NCI-H748 (cell line): ENCODE data around the gene CCND1.
A peak's percentile ranks its signal among the peaks of the same experiment; 100 is the strongest.

Experiments used
- DNase-seq: peaks from one replicate; lab custom pipeline; 2025; ENCODE audit not compliant: unreplicated experiment; lab: John Stamatoyannopoulos, UW

Gene CCND1

DNA sequence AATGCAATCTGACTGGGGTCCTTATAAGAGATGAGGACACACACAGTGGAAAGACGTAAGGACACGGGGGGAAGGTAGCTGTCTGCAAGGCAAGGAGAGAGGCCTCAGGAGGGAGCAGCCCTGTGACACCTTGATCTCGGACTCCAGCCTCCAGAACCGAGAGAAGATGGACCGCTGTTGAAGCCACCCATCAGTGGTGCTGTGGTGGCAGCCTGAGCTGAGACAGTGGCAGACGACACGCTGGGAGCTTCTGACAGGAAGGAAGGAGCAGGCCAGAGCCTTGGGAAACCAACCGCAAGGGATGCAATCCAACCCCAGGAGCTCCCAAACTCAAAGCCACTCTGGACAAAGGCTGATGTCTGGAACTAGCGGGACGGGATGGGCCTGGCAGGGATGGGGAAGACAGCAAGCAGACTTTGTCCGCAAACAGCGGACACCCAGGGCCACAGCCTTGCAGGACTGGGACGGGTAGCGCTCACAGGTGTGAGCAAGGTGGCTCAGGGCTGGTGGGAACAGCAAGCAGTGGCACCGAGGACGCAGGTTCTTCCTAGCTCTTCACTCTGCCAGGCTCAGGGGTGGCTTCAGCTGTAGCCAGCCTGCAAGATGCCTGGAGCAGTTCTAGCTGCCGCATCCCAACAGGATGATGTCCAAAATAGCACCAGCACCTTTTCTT, 23.3 kb downstream of the CCND1 start:
- no peak for DNase-seq

DNA sequence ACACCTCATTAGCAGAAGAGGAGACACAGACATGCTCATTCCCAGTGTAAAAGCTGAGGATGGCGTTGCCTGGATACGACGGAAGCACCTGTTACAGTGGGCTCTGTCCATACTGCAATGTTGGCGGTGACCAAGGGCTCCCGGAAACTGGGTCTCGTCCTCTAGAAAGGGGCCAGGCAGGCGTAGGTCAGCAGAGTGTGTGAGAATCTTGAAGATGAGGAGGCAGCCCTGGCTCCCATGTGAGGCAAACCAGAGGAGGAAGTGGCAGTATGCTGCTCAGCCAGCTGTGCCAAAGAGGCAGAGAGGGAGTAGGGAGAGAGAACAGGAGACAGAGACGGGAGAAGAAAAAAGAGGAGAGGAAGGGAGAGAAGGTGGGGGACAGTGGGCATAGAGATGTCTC, 23.9 kb downstream of the CCND1 start:
- no peak for DNase-seq

DNA sequence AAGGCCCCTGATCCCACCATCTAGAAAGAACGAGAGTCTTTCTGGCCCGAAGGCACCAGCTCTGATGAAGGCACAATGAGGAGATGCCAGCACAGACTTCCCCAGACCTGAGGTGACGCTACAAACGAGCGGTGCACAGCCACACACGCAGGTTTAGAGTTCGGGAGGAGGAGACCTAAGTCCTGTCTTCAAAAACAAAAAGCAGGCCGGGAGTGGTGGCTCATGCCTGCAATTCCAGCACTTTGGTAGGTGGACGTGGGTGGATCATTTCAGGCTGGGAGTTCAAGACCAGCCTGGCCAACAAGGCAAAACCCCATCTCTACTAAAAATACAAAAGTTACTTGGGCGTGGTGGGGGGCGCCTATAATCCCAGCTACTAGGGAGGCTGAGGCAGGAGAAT, 24.7 kb downstream of the CCND1 start:
- no peak for DNase-seq

DNA sequence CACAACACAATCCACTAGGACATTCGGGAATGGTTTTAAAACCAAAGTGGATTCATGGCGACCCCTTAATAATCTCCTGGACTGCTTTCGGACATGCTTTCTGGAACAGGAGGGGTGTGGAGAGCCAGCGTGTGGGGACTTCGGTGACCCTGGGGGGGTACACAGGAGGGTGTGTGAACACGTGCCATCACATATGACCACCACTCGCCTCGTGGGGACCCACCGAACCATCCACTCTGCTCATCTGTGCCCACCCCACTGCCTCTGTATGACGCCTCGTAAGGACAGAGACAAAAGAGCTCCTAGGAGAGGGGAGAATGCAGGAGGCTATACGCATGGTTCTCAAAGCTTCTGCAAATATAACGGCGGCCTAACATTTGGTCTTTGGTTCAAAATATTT, 25.3 kb downstream of the CCND1 start:
- no peak for DNase-seq

DNA sequence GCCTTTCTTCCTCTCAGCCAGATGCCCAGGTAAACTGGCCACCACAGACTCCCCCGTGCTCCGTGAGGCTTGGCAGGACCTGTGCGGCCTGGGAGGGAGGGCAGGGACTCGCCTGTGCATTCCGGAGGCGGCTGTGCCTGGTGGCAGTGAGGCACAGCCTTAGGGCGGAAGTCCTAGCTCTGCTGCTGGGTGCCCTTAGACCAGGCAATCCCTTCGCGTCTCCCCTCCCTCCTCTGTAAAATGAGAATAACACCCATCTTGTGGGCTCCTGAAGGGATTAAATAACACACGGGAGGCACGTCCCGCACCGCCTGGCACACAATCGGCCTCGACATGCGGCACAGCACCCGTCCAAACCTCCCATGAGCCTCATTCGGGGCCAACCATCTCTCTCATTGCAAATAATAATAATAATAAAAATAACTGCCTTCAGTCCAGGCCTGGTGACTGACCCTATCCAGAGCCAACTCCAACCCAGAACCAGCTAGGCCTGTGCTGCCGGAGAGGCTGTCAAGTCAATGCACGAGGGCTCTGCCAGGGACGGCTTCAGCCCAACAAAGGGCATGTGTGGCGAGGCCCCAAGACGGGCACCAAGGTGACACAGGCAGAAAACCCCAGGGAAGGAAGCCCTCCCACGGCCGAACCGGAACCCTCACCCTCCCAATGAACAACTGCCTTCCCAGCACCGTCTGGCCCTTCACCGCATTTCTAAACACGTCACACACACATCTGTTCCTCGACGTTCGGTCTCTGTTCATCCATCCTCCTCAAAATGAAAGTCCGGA, 26.0 kb downstream of the CCND1 start:
- DNase-seq, result no peak

DNA sequence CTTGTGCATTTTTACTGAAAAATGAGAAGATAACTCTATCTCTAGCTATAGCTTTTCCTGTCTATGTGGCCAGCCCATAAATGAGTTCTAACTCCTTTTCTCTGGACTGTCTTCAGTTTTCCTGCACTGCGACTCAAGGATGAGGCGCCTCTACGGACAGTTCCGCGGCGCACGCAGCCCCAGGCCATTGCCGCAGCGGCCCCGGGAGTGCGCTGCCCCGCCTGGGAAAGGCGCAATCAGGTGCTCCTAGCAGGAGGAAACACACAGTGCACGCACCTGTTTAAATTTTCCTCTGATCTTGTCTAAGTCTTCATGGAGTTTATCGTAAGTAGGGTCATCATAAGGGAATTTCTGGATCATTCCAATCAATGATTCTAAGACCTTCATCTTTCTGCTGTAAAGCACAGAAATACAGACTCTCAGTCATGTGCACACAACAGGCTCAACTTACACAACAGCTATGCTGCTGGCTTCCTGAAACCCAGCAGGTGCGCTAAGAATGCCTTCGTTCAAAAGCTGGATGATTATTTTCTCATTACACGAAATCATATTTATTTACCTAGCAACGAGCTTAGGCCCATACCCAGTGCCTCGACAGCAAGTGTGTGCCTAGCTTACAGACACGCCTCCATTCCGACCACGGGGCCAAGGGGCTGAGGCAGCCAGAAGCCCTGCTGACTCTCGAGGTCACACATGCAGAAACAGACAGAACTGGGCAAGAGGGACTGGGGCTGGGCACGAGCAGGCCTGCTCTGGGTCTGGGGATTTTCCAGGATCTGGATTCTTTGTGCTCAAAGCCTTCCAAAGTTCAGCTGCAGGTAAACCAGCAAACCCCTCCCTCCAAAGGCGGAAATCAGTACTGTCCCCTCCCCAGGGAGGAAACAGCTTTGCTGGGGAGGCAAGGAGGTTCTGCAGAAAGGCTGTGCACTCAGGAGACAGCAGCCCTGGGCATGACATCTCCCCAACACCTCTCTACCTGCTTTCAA, 27.0 kb downstream of the CCND1 start:
- peak; percentile 90 for DNase-seq

DNA sequence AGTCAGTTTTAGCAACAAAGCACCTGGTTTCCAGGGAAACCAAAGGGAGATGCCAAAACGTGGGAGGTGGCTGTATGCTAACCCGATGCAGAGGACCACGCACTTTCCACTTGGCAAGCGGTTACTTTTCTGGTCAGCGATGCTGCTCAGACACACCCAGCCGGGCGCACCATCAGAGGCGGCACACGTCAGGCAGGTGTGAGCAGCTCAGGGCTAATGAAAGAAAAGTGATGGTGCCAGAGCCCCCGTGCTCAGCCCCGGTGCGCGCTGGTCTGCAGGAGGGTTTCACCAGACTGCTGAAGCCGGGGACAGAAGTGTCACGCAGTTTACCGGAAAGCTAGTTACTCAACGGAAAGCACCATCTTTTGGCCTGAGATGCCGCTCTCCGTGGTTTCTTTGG, 28.5 kb downstream of the CCND1 start:
- DNase-seq, result no peak

DNA sequence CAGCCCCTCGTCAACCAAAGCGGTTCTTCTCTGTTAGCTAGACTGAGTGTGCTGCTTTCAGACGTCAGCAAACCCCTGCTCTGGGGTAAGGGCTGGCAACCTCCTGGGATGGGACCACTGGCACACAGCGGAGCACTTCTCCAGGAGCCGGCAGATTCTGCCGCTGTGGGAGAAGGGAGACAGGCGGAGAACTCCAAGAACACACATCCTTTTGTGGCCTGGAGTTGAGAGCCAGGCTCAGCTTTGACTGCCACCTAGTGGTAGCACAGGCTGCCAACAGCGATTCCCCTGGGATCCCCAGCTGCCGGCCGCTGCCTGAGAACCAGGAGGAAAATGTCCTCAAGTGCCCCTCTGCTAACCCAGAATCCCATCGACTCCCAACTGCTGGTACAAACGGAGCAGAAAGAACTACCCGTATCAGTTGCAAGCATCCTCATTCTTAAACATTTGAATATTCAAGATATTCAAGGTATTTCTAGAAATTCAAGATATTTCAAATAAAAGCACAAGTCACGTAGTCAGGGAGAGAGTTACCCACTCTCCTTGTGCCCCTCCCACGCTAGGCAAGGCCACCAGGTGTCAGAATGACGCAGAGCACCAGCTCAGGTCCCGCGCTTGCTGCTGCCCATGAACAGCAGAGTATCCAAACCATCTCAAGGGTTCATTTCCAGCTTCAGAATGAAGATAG, 29.3 kb downstream of the CCND1 start:
- peak; percentile 78 for DNase-seq

DNA sequence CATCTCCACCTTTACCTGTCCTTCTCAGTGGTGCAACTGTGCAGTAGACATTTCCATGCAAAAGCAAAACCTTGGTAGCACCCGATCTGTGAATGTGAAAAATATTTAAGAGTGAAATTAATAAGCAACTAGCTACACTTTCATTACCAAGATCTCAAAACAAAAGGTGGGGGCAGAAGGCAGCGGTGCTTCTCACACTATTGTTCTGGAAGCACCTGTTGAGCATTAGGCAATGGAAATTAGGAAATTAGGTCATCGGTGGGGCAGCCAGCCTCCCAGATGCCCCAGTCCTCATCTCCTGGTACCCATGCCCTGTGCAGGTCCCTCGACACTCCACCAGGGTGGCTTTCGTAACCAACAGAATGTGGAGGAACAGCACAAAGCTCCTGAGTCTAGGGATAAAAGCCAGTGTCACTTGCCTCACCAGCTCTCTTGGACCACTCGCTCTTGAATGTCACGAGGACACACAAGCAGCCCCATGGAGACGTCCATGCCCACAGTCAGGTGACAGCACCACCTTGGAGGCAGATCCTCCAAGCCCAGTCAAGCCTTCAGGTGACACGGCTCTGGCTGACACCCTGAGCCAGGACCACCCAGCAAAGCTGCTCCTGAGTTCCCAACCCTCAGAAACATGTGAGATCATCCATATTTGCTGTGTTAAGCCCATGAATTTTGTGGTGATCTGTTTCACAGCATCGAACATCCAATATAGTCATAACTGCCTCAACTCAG, 30.9 kb downstream of the CCND1 start:
- no peak for DNase-seq

DNA sequence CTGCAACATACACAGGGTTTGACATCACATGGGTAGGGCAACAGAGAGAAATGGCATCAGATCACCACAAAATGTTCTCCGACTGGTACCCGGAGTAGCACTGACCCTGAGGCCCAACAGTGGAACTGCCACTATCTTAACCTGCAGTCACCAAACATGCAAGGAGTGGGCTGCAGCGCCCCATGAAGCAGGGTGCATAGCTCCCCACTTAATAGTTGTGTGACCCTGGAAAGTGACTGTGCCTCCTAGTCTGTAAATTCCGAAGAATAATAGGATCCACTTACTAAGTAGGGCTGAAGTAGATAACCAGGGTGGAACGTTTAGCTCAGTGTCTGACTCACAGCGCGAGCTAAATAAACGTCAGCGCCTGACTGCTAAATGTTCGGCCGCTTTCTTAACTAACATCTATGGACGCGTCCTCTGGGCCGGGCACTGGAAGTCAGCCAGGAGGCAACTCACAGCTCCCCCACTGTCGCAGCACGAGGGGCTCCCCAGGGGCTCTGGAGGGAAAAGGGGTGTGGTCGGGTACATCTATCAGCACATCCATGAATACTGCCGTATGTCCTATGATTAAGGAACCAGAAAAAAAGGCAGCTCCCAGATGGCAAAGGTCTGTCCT, 33.4 kb downstream of the CCND1 start:
- DNase-seq, result peak; percentile 49

DNA sequence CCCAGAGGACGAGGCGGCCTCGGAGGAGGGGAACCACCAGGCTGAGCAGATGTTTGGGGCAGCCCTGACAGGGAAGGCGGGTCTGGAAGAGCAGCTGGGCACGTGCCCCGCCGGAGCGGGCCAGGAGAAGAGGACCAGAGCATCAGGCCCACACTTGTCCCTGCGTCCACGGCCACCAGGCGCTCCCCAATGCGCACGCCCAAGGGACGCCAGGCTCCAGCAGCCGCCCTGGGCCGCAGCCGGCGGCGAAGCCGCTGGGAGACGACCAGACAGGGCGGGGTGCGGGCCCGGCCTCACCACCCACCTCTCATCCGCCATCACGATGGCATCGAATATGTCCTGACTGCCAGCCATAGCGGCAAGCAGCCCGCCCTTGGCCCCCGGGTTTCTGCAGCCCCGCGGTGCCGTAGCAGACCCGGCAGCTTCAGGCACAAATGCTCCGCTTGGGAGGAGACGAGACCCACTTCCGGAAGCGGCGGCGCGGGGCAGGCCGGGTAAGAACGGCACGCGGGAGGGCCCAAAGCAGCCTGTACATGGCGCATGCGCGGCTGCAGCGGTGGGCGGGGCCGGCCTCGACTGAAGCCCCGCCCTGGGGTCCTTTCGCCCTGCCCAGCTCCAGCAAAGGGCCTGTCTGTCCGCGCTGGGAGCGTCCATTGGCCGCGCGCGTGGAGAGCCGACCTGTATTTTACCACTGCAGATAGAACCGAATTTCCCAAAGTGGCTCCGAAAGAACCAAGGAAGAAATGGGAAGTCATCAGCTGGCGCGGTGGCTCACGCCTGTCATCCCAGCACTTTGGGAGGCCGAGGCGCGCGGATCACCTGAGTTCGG, 34.1 kb downstream of the CCND1 start, which contains the start of gene LTO1:
LTO1 (minus strand) TSS at position 468 of the 829 bp plus-strand sequence; CDS start at position 354, 114 bp downstream.
- peak; percentile 90 for DNase-seq

DNA sequence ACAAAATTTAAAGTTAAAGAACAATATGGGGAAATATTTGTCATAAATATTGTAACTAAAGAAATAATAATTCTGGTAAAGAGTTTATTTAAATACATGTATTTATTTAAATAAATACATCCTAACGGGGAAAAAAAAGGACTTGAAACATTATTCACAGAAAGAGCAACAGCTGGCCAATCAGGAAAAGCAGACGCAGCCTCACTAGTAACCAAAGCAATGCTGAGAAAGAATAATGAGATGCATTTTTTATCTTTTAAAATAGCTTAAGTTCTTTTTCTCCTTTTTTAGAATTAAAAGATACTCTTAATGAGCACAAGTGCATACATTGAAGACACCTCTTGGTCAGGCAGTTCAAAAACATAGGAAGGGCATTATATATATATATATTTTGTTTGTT, 36.8 kb downstream of the CCND1 start:
- DNase-seq, result no peak

DNA sequence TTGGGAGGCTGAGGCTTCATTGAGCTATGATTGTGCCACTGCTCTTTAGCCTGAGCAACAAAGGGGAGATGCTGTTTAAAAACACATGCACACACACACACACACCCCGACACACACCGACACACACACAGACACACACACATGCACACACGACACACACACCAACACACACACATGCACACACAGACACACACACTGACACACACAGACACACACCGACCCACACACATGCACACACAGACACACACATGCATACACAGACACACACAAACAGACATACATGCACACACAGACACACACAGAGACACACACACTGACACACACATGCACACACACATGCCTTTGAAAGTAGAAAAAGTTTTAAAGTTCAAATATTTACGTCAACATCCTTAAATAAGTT, 39.7 kb downstream of the CCND1 start:
- DNase-seq, result no peak

DNA sequence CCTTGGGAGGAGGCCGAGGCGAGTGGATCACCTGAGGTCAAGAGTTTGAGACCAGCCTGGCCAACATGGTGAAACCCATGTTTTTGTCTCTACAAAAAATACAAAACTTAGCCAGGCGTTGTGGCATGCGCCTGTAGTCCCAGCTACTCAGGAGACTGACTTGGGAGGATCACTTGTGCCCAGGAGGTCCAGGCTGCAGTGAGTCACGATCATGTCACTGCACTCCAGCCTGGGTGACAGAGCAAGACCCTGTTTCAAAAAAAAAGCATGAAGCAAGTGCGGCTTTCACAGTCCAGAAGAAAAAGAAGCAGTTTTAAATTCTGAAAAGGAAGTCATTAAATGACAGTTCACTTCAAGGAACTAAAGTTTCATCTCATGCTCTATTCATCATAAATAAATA, 41.3 kb downstream of the CCND1 start:
- no peak for DNase-seq

DNA sequence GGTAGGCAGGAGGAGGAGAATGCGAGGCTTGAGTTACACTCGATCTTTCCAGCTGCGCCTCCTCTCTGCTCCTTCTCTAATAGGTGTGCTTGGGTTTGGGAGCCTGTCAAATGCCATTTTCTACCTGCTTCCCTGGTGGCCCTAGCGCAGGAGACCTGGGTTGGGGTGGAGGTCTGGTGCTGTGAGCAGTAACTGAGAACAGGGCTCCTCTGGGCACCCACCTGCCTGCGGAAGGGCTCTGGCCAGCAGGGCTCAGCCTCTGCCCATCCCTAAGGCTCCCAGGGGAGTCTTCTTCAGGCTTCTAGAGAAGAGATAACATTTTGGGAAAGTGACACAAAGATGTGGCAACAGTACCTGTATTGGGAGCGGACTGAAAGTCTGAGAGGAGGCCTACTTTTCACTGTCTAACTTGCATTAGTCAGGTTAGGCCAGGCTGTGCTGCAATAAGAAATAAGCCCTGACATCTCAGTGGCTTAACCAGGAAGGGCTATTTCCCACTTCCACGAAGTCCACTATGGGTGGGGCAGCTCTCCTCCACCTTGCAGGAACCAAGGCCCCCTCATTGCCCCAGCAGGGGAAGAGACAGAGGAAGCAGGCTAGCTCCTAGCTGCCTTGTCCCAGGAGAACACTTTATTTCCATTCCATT, 41.8 kb downstream of the CCND1 start:
- no peak for DNase-seq

DNA sequence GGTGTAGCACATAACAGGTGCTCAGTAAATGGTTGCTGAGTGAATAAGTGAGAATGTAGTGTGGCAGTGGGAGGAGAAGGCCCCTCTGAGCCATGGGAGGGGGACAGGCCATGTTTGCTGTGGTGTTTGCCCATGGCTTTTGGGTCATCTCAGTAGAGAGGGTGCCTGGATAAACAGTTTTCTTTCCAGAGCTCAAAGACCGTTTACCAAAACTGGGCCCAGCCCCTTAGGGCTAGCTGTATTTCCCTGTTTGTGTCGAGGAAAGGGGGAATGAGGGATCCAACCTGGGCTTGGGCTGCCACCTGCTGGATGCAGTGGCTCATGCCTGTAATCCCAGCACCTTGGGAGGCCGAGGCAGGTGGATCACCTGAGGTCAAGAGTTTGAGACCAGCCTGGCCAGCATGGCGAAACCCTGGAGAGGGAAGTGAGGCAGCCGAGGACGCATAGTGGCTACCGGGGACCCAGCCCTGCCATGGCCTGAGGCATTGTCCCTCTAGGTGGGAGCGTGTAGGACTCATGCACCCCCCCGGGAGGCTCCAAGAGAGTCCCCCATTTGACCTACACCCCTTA, 42.9 kb downstream of the CCND1 start:
- peak; percentile 40 for DNase-seq

DNA sequence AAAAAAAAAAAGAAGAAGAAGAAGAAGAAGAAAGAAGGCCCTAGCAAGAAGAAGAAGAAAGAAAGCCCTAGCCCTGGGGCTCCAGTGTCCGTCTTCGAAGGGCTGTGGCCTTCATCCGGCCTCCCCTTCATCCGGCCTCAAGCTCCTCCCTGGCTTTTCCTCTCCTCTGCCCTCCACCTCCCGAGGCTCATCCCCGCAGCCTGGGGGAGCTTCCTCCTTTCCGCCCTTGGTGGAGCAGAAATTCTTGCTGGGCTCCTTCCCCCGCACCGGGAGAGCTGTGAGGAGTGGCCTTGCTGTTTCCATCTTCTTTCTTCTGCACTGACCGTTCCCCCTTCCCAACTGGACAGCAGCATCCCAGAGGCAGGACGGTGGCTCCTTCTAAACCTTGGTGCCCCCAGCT, 43.7 kb downstream of the CCND1 start:
- DNase-seq, result no peak

DNA sequence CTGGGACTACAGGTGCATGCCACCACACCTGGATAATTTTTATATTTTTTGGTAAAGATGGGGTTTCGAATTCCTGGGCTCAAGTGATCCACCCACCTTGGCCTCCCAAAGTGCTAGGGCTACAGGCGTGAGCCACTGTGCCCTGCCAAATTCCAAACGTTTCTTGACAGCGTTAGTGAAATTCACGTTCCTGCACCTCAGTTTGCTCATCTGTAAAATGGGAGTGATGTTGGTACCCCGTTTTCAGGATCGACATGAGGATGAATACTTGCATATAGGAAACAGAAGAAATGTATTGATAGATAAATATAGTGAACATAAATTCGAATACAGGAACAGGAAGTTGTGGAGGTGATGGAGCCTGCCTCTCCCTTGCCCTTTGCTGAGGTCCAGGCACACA, 44.4 kb downstream of the CCND1 start:
- no peak for DNase-seq
